GM23248 (cell line): Measurements from ENCODE around the gene EXOC3L2. TPM values are rescaled to one million over a fixed set of nuclear protein-coding genes. Genes with fewer than 3 reads are reported as not detected.

ENCODE experiments used
- DNase-seq: peaks from one replicate; pipeline ENCODE4 v3.0.0-alpha.2; 2015
- H2AFZ ChIP-seq: fragments of 200-600 bp; sonication (generic); 2 replicates; pipeline ENCODE4 v1.6.1; 2016; ENCODE audit warnings: antibody characterized with exemption
- H3F3A ChIP-seq: fragments of 200-600 bp; sonication (generic); 2 replicates; pipeline ENCODE4 v1.6.1; 2016; ENCODE audit warnings: mild to moderate bottlenecking, antibody characterized with exemption, mixed run types; ENCODE audit not compliant: insufficient read depth
- H3K27ac ChIP-seq: fragments of 200-600 bp; sonication (generic); 2 replicates; pipeline ENCODE4 v1.5.1; 2016; ENCODE audit warnings: mild to moderate bottlenecking
- H3K27me3 ChIP-seq: fragments of 200-600 bp; sonication (generic); replicated peaks from 2 replicates; pipeline ENCODE4 v1.6.1; 2016; ENCODE audit warnings: mild to moderate bottlenecking; ENCODE audit not compliant: insufficient read depth
- H3K36me3 ChIP-seq: fragments of 200-600 bp; sonication (generic); 2 replicates; pipeline ENCODE4 v1.6.1; 2016; ENCODE audit warnings: low read depth, mild to moderate bottlenecking
- H3K4me1 ChIP-seq: fragments of 200-600 bp; sonication (generic); 2 replicates; pipeline ENCODE4 v1.6.1; 2016; ENCODE audit warnings: mild to moderate bottlenecking; ENCODE audit not compliant: insufficient read depth
- H3K4me2 ChIP-seq: fragments of 200-600 bp; sonication (generic); one replicate; pipeline ENCODE4 v1.6.1; 2016; ENCODE audit warnings: mild to moderate bottlenecking; ENCODE audit not compliant: unreplicated experiment
- H3K4me3 ChIP-seq: fragments of 200-600 bp; sonication (generic); 2 replicates; pipeline ENCODE4 v1.5.1; 2016; ENCODE audit warnings: mild to moderate bottlenecking
- H3K79me2 ChIP-seq: fragments of 200-600 bp; sonication (generic); 2 replicates; pipeline ENCODE4 v1.6.1; 2016; ENCODE audit warnings: mild to moderate bottlenecking; ENCODE audit not compliant: insufficient read depth
- H3K9ac ChIP-seq: fragments of 200-600 bp; sonication (generic); 2 replicates; pipeline ENCODE4 v1.6.1; 2016; ENCODE audit warnings: mild to moderate bottlenecking
- H3K9me2 ChIP-seq: fragments of 200-600 bp; sonication (generic); 2 replicates; pipeline ENCODE4 v1.6.1; 2016; ENCODE audit warnings: mixed run types, mild to moderate bottlenecking, moderate library complexity; ENCODE audit not compliant: insufficient read depth
- H3K9me3 ChIP-seq: fragments of 200-600 bp; sonication (generic); one replicate; pipeline ENCODE4 v1.6.1; 2017; ENCODE audit warnings: low read depth
- H4K20me1 ChIP-seq: fragments of 200-600 bp; sonication (generic); 2 replicates; pipeline ENCODE4 v1.6.0; 2016; ENCODE audit not compliant: insufficient read depth
- EZH2 ChIP-seq: fragments of 200-600 bp; sonication (generic); IDR thresholded peaks from 2 replicates; pipeline ENCODE4 v1.6.1; 2018; ENCODE audit warnings: antibody characterized with exemption, mild to moderate bottlenecking; ENCODE audit not compliant: insufficient read depth, poor library complexity, severe bottlenecking
- EZH2phosphoT487 ChIP-seq: fragments of 200-600 bp; sonication (generic); IDR thresholded peaks from 2 replicates; pipeline ENCODE4 v1.6.1; 2018; ENCODE audit warnings: antibody characterized with exemption, moderate library complexity, mild to moderate bottlenecking, low read depth; ENCODE audit not compliant: insufficient read depth
- WGBS, 2 experiments: methylation state at CpG; one replicate each; pipeline ENCODE4 v1.1.6; 2015 to 2017; ENCODE audit warnings: low lambda C conversion rate in 2 of 2, low coverage in 1 of 2; ENCODE audit errors: missing lambda C conversion rate in 2 of 2; 5-methylcytosine and 5-hydroxymethylcytosine counted together
- in situ Hi-C: fragments of 300-500 bp; cut with MboI; formaldehyde crosslinking; loops from 2 replicates; pipeline ENCODE4 v1.15.0; 2020
- polyA plus RNA-seq: library from polyadenylated mRNA; unstranded; fragments of >200 nt; fragmentation: Nextera tagmentation; extraction: Ambion mirVana; gene quantifications from 2 replicates; pipeline ENCODE4 v1.2.1, GENCODE V29; 2016
- total RNA-seq: library from RNA; depleted of rRNA; stranded (reverse); fragments of >200 nt; shearing (Covaris generic); gene quantifications from 2 replicates; pipeline ENCODE4 v1.2.3, GENCODE V29; 2014

Gene EXOC3L2
- total and polyA plus RNA-seq, 2 experiments from 2014 or later: not detected

DNA sequence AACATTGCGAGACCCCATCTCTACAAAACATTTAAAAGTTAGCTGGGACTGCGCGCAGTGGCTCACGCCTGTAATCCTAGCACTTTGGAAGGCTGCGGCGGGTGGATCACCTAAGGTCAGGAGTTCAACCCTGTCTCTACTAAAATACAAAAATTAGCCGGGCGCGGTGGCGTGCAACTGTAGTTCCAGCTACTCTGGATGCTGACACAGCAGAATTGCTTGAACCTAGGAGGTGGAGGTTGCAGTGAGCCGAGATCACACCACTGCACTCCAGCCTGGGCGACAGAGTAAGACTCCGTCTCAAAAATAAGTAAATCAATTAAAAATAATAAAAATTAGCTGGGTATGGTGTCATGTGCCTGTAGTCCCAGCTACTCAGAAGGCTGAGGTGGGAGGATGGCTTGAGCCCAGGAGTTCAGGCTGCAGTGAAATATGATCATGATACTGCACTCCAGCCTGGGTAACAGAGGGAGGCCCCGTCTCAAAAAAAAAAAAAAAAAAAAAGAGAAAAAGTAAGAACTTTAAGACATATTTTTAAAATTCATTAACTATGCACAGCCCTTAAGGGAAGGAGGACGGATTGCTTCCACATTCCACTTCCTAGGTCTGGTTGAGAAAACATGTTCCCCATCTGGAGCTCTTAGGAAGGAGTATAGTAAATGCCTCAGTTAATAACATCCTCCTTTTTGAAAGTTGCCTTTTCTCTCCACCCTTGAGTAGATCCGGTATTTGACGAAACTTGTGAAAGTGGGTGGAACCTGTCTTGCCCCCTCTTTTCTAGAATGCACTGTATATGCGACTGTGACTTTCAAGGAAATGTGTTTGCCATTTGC, 26.1 kb downstream of the EXOC3L2 start:
- Histone ChIP-seq H3K4me1 (no peaks in the 10 kb centered on the region), H3K9ac (no peak overlapping the region), H3K27me3 (peaks cover 43% of the 10 kb centered on the region), H3K9me2 (no peaks in the 10 kb centered on the region), H2AFZ (no peak overlapping the region), H3K4me3 (no peak overlapping the region), H3K36me3 (no peaks in the 10 kb centered on the region), H3K9me3 (no peaks in the 10 kb centered on the region), H3K79me2 (no peaks in the 10 kb centered on the region), H3F3A (no peaks in the 10 kb centered on the region), H3K27ac (no peak overlapping the region), H3K4me2 (no peak overlapping the region), H4K20me1 (no peaks in the 10 kb centered on the region)
- WGBS, 2 experiments: 29 to 32% methylated on average over 18 of the region's 18 CpGs
- in situ Hi-C loops: no loop called here
- DNase-seq: no peak
- TF ChIP-seq EZH2phosphoT487 (no peak), EZH2 (no peak)

DNA sequence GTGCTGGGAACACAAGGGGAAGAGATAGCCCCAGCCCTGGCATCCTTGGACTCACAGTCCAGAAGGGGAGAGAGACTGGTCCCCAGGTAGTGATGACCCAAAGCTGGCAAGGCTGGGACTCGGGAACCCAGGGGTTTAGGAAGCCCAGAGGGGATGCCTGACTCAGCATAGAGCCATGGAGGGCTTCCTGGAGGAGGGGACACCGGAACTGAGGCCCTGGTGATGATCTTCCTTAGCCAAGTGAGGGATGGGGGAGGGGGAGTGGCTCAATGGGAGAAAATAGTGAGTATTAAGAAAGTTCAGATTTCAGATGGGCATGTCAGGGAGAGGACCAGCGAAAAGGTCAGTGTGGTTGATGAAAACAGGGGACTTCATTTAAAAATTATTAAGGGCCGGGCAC, 26.8 kb downstream of the EXOC3L2 start:
- H3K4me1 ChIP-seq: no peaks in the 10 kb centered on the region
- H3F3A ChIP-seq: no peaks in the 10 kb centered on the region
- WGBS, 2 experiments: 45 to 47% methylated on average over 4 of the region's 4 CpGs
- no peaks in the 10 kb centered on the region for H4K20me1 ChIP-seq
- no peak for DNase-seq
- no peaks in the 10 kb centered on the region for H3K79me2 ChIP-seq
- no peak overlapping the region for H3K4me2 ChIP-seq
- no peak overlapping the region for H3K27ac ChIP-seq
- no peak overlapping the region for H3K4me3 ChIP-seq
- H3K9ac ChIP-seq: no peak overlapping the region
- H2AFZ ChIP-seq: no peak overlapping the region
- no peaks in the 10 kb centered on the region for H3K36me3 ChIP-seq
- H3K27me3 ChIP-seq: peaks cover 43% of the 10 kb centered on the region
- no peaks in the 10 kb centered on the region for H3K9me3 ChIP-seq
- TF ChIP-seq EZH2 (no peak), EZH2phosphoT487 (no peak)
- H3K9me2 ChIP-seq: no peaks in the 10 kb centered on the region
- in situ Hi-C loops: no loop called here

DNA sequence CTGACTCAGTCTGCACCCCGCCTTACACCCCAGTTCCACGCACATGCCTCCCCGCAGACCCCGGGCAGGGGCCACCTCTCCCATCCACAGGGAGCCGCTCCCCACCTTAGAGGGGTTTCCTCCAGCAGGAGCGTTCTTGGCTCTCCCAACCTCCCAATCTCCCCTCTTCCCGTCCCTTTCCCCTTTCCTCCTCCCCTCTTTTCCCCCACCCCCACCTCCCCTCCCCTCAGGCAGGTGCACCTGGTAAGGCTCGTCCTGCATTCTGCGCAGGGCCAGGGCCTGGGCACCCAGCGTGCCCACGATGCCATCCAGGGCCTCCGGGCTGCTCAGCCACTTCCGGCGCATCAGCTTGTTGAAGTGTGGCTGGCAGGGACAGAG, 27.3 kb downstream of the EXOC3L2 start:
- no peak for TF ChIP-seq EZH2phosphoT487
- no peak for TF ChIP-seq EZH2
- peaks cover 43% of the 10 kb centered on the region for H3K27me3 ChIP-seq

DNA sequence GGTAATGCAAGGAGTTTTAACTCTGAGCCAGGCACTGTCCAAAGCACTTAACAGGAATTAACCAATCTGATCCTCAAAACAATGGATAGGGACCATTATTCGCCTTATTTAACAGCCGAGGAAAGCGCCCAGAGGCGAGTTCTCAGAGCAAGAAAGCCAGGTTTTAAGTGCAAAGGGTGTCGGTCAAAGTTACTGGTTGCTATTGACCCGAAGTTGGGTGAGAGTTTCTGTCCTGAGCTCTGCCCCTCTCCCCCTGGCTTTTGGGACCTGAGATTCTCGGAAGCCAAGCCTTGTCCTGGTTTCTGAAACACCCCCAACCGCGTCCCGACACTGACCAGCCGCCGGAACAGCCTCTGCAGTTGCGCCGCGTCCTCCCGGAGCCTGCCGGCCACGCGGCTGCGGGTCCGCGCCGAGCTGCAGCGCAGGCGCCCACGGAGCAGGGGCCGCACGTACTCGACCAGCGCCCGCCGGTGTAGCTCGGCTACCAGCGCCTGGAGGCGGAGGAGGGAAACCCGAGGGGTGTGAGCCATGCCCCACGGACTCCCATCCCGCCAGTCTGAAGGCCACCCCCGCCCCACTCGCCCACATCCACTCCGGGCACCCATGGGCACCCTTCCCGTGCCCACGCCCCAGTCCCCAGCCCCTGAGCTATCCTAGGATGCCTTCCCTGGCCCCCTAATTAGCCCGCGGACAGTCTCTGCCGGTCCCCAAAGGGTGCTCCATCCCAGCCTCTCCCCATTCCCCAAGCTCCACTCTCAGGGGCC, 27.8 kb downstream of the EXOC3L2 start:
- Histone ChIP-seq H3F3A (no peaks in the 10 kb centered on the region), H3K9me2 (no peaks in the 10 kb centered on the region), H3K27me3 (peaks cover 43% of the 10 kb centered on the region), H3K79me2 (no peaks in the 10 kb centered on the region), H3K4me2 (peak overlapping the region; percentile 31), H3K9me3 (no peaks in the 10 kb centered on the region), H4K20me1 (no peaks in the 10 kb centered on the region), H3K36me3 (no peaks in the 10 kb centered on the region), H3K4me3 (peak overlapping the region; percentile 47; the same call in 1 of the 2 replicates), H3K4me1 (no peaks in the 10 kb centered on the region), H3K9ac (no peak overlapping the region), H2AFZ (peak overlapping the region; percentile 42), H3K27ac (no peak overlapping the region)
- in situ Hi-C loops: no loop called here
- WGBS, 2 experiments: 12 to 18% methylated on average over 27 to 41 of the region's 46 CpGs
- TF ChIP-seq EZH2phosphoT487 (peak; percentile 59; the same call in 1 of the 2 replicates), EZH2 (peak; percentile 80)
- peak; percentile 48 for DNase-seq

More for the DNA sequence above, 27.3 kb downstream of the EXOC3L2 start:
- no peaks in the 10 kb centered on the region for H3K79me2 ChIP-seq
- H3K9me2 ChIP-seq: no peaks in the 10 kb centered on the region
- in situ Hi-C loops: no loop called here
- H3K4me2 ChIP-seq: peak overlapping the region; percentile 31
- no peaks in the 10 kb centered on the region for H3K36me3 ChIP-seq
- H3F3A ChIP-seq: no peaks in the 10 kb centered on the region
- no peaks in the 10 kb centered on the region for H4K20me1 ChIP-seq
- H3K4me3 ChIP-seq: no peak overlapping the region
- H3K27ac ChIP-seq: no peak overlapping the region
- H2AFZ ChIP-seq: no peak overlapping the region
- DNase-seq: no peak
- no peaks in the 10 kb centered on the region for H3K4me1 ChIP-seq
- WGBS, 2 experiments: 15 to 19% methylated on average over 3 to 14 of the region's 14 CpGs
- H3K9ac ChIP-seq: no peak overlapping the region
- H3K9me3 ChIP-seq: no peaks in the 10 kb centered on the region
